Left lung (tissue), 14 donors: ENCODE measurements around the gene ZNF761. TPM values are rescaled to one million over a fixed set of nuclear protein-coding genes. Genes with fewer than 3 reads are reported as not detected.
A peak's percentile ranks its signal among the peaks of the same experiment; 100 is the strongest.

Experiments used
- ATAC-seq: fragments of 200-7000 bp; cut with Tn5 transposase; one replicate; pipeline ENCODE4 v1.9.1; 2020; ENCODE audit warnings: moderate library complexity
- DNase-seq, 4 donors: peaks; one replicate each; pipeline ENCODE4 v3.0.0-alpha.2; 2013 to 2020
- H3K27ac ChIP-seq, 2 donors: fragments of 200-600 bp; sonication (generic) in 1 of 2; one replicate each; pipeline versions ENCODE4 v1.5.0 to v1.8.0; 2020 to 2021
- H3K27me3 ChIP-seq, 2 donors: fragments of 200-600 bp; sonication (generic) in 1 of 2; one replicate each; pipeline versions ENCODE4 v1.5.0 to v1.8.0; 2020 to 2021
- H3K36me3 ChIP-seq, 2 donors: fragments of 200-600 bp; sonication (generic) in 1 of 2; one replicate each; pipeline versions ENCODE4 v1.5.0 to v1.8.0; 2020 to 2021
- H3K4me1 ChIP-seq, 2 donors: fragments of 200-600 bp; one replicate each; pipeline ENCODE4 v1.8.0; 2021
- H3K4me3 ChIP-seq, 2 donors: fragments of 200-600 bp; sonication (generic) in 1 of 2; one replicate each; pipeline versions ENCODE4 v1.5.0 to v1.8.0; 2020 to 2021; ENCODE audit warnings: mild to moderate bottlenecking in 1 of 2
- H3K9me3 ChIP-seq, 2 donors: fragments of 200-600 bp; sonication (generic) in 1 of 2; one replicate each; pipeline versions ENCODE4 v1.5.0 to v1.8.0; 2020 to 2021
- intact Hi-C, 2 donors: fragments of 100-400 bp; cut with DNase I; formaldehyde crosslinking; loops; one replicate each; pipeline versions ENCODE4 v1.11.2 to v1.14.2; 2022
- long read RNA-seq, 12 donors: library from polyadenylated mRNA in 2 of 12; unstranded in 2 of 12; transcript quantifications; one replicate each; pipeline ENCODE4 v2.0.0 and lab custom pipeline, GENCODE V29; 2019 to 2026
- polyA plus RNA-seq, 6 donors: library from polyadenylated mRNA; unstranded; fragments of 120-200 nt; gene quantifications; one replicate each; pipeline ENCODE4 v1.2.1, GENCODE V29; 2013; ENCODE audit not compliant: insufficient read length in 6 of 6
- total RNA-seq, 2 donors: library from RNA; stranded (reverse); fragmentation: NEBNext Ultra II Directional; extraction: Animal tissue kit (Norgen Biotek cat#: 25700); gene quantifications; one replicate each; pipeline ENCODE4 v1.2.1, GENCODE V29; 2021
- TF ChIP-seq, protein P1 (sequence below), 2 donors: fragments of 200-600 bp; sonication (generic) in 1 of 2; IDR thresholded peaks; one replicate each; pipeline versions ENCODE4 v1.5.0 to v1.8.0; 2021; ENCODE audit warnings: antibody characterized with exemption in 2 of 2
- donor health status: DM: no; HTN: yes; CAD: no.
- donor health status: DM: no; HTN: no; CAD: no.

ZNF761 gene
- 10 to 100 TPM in 1 of 2 donors, 1 to 10 TPM in 1; 9.1 to 10.1 TPM for total RNA-seq
- polyA plus RNA-seq: 10 to 100 TPM; 19.5 to 24.2 (median 21.8) TPM
- long read RNA-seq, donor 1, full-length matches to known transcripts: 4 of 4 reads
- long read RNA-seq, donor 1, partial matches to known transcripts: 0 of 4 reads
- long read RNA-seq, donor 1, other reads (novel, unspliced or antisense): 0 of 4 reads
- long read RNA-seq, donor 2, full-length matches to known transcripts: 3 of 3 reads
- long read RNA-seq, donor 2, partial matches to known transcripts: 0 of 3 reads
- long read RNA-seq, donor 2, other reads (novel, unspliced or antisense): 0 of 3 reads
- long read RNA-seq, donor 3: 0 reads
- long read RNA-seq, donor 4, partial matches to known transcripts: 0 of 4 reads
- long read RNA-seq, donor 4, other reads (novel, unspliced or antisense): 4 of 4 reads
- long read RNA-seq, donor 5: 0 reads
- long read RNA-seq, donor 6: 0 reads
- long read RNA-seq, donor 7: 0 reads
- long read RNA-seq, donor 8: 0 reads
- long read RNA-seq, donor 9: 0 reads
- long read RNA-seq, donor 10: 0 reads
- long read RNA-seq, donor 11: 0 reads
- long read RNA-seq, donor 12: 0 reads

DNA sequence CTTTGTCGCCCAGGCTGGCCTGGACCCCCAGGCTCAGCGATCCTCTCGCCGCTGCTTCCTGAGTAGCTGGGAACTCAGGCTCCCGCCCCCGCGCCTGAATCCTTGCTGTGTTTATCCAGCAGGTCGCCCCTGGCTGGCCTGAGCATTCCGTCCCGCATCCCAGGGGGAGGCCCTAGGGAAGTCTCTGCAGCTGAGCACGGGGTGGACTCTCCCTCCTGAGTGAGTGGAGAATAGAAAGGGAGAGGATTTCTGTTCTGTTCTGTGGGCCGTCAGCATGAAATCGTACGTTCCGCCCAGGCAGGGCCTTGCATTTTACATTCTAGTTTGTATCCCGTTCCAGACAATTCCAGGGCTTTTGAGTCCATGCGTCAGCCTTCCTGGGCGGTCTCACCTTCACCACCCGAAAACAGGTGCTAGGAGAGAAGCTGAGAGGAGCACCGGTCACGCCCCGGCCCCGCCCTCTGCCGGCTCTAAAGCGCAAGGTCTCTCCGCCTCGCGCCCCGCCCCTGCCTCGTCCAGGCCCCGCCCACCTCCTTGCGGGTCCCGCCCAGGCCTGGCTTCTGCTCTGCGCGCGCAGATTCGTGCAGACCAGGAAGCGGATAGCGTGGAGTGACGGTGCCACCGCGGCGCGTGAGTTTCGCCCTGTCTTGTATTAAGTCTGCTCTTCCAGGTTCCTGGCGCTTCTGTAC, at the start of gene ZNF761:
TSS of gene ZNF761 (plus strand) at position 586 of the 689 bp plus-strand sequence. CDS start 15,285 bp downstream, outside the sequence.
- Histone ChIP-seq H3K4me1 (peaks cover 0 to 17% of the 10 kb centered on the region in 2 donors), H3K27me3 (no peaks in the 10 kb centered on the region), H3K36me3 (peaks cover 0 to 29% of the 10 kb centered on the region in 2 donors), H3K27ac (peak within 1 kb of the TSS; percentile 75 to 89), H3K4me3 (peak within 1 kb of the TSS; percentile 67 to 74), H3K9me3 (peaks cover 0 to 2% of the 10 kb centered on the region in 2 donors)
- intact Hi-C loops: no loop called here
- TF ChIP-seq, protein P1, sequence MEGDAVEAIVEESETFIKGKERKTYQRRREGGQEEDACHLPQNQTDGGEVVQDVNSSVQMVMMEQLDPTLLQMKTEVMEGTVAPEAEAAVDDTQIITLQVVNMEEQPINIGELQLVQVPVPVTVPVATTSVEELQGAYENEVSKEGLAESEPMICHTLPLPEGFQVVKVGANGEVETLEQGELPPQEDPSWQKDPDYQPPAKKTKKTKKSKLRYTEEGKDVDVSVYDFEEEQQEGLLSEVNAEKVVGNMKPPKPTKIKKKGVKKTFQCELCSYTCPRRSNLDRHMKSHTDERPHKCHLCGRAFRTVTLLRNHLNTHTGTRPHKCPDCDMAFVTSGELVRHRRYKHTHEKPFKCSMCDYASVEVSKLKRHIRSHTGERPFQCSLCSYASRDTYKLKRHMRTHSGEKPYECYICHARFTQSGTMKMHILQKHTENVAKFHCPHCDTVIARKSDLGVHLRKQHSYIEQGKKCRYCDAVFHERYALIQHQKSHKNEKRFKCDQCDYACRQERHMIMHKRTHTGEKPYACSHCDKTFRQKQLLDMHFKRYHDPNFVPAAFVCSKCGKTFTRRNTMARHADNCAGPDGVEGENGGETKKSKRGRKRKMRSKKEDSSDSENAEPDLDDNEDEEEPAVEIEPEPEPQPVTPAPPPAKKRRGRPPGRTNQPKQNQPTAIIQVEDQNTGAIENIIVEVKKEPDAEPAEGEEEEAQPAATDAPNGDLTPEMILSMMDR (IDR thresholded peaks at IDR 0.05): peak; percentile 19 to 55
- DNase-seq (peak; percentile 89 to 99 (median 96)), ATAC-seq (peak; percentile 100)

DNA sequence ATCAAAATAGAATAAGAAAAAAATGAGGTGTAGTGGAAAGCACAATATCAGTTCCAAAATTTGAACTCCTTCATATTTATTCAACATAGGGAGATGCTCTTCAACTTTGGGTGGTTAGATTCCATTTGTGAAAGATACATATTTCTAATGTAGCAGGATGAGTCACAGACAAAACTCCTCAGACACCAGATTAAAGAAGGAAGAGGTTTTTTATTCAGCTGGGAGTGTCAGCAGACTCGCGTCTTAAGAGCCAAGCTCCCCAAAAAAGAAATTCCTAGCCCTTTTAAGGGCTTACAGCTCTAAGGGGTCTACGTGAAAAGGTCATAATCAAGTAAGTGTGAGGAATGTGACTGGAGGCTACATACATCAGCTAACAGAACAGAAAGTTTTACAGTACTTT, 43.6 kb upstream of the ZNF761 start:
- Histone ChIP-seq H3K4me3 (no peak overlapping the region), H3K4me1 (no peaks in the 10 kb centered on the region), H3K36me3 (peaks cover 0 to 18% of the 10 kb centered on the region in 2 donors), H3K27me3 (no peaks in the 10 kb centered on the region), H3K27ac (no peak overlapping the region), H3K9me3 (peaks cover 0 to 93% of the 10 kb centered on the region in 2 donors)
- intact Hi-C loops: no loop called here
- ATAC-seq (no peak), DNase-seq (no peak)
- TF ChIP-seq, protein P1 (IDR thresholded peaks at IDR 0.05): no peak

DNA sequence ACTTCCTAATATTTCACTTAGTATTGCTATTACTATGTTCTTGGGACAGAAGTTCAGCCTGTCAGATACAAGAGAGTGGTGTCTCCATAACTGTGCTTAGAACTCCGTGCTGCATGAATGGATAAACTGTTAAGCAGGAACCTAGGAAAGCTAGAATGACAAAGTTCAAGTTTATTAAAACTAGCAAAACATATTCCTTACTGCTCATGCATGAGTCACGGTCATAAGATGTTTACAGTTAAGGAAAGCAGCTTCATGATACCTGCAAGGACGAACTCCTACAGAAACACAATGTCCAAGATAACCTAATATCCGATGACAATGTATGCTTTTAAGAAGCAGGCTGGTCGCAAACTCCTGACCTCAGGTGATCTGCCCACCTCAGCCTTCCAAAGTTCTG, 42.9 kb upstream of the ZNF761 start:
- H3K36me3 ChIP-seq: peaks cover 0 to 18% of the 10 kb centered on the region in 2 donors
- intact Hi-C loops: no loop called here
- DNase-seq (no peak), ATAC-seq (no peak)
- no peaks in the 10 kb centered on the region for H3K27me3 ChIP-seq
- TF ChIP-seq, protein P1 (IDR thresholded peaks at IDR 0.05): no peak
- H3K4me3 ChIP-seq: no peak overlapping the region
- peaks cover 0 to 86% of the 10 kb centered on the region in 2 donors for H3K9me3 ChIP-seq
- H3K27ac ChIP-seq: no peak overlapping the region
- peaks cover 0 to under 1% of the 10 kb centered on the region in 2 donors for H3K4me1 ChIP-seq

DNA sequence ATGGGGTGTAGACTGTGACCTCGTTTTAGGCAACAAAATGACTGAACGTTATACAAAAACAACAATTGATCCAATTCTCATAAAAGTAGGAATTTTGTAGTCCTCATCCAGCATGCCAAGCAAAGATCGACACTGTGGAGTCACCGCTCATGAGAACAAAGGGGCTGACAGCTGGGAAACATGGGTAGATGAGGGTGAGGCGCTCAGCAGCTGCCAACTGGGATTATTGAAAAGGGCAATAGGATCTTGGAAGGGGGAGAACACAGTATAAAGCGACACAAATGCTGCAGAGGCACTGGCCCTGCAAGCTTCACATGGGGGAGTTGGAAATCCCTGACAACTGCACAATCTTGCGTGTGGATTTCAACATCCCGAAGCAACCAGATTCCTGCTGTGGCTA, 42.2 kb upstream of the ZNF761 start:
- Histone ChIP-seq H3K36me3 (peaks cover 0 to 17% of the 10 kb centered on the region in 2 donors), H3K27me3 (no peaks in the 10 kb centered on the region), H3K4me3 (no peak overlapping the region), H3K9me3 (peaks cover 0 to 79% of the 10 kb centered on the region in 2 donors), H3K4me1 (peaks cover 0 to 7% of the 10 kb centered on the region in 2 donors), H3K27ac (no peak overlapping the region)
- TF ChIP-seq, protein P1 (IDR thresholded peaks at IDR 0.05): no peak
- intact Hi-C loops: no loop called here
- ATAC-seq (no peak), DNase-seq (no peak)
